Measurements from ENCODE around the gene LCN6. TPM values are rescaled to one million over a fixed set of nuclear protein-coding genes. Genes with fewer than 3 reads are reported as not detected.
A peak's percentile ranks its signal among the peaks of the same experiment; 100 is the strongest.

The LCN6 gene
- total RNA-seq, 2 experiments from 2014 or later, result not detected

GRCh38 chr9:136696502-136696901 is 51.8 kb downstream of the LCN6 start:
- no peak overlapping the region for H3K4me3 Mint-ChIP-seq
- Histone ChIP-seq H3K4me3 (ENCODE audit: low read length) (no peak overlapping the region), H3K27me3 (ENCODE audit: control insufficient read depth in 1 of 2, insufficient read depth in 2 of 2, low read length in 2 of 2) (peaks cover 11 to 13% of the 10 kb centered on the region in 2 experiments), H3K9me3 (ENCODE audit: control insufficient read depth in 1 of 2, insufficient read depth in 1 of 2, low read length in 2 of 2) (peaks cover 0 to 16% of the 10 kb centered on the region in 2 experiments), H3K27ac (ENCODE audit: low read depth in 1 of 2, low read length in 2 of 2) (no peak overlapping the region), H3K4me1 (ENCODE audit: insufficient read depth, low read length) (peaks cover 18% of the 10 kb centered on the region), H3K36me3 (ENCODE audit: insufficient read depth, low read length) (no peaks in the 10 kb centered on the region)
- no peaks in the 10 kb centered on the region for H3K36me3 Mint-ChIP-seq (ENCODE audit: low read depth)
- peaks cover 31% of the 10 kb centered on the region for H3K27me3 Mint-ChIP-seq
- no peak for ATAC-seq (ENCODE audit: poor library complexity)
- peaks cover 8% of the 10 kb centered on the region for H3K4me1 Mint-ChIP-seq (ENCODE audit: low read depth)
- DNase-seq, result no peak
- TF ChIP-seq, protein P1, sequence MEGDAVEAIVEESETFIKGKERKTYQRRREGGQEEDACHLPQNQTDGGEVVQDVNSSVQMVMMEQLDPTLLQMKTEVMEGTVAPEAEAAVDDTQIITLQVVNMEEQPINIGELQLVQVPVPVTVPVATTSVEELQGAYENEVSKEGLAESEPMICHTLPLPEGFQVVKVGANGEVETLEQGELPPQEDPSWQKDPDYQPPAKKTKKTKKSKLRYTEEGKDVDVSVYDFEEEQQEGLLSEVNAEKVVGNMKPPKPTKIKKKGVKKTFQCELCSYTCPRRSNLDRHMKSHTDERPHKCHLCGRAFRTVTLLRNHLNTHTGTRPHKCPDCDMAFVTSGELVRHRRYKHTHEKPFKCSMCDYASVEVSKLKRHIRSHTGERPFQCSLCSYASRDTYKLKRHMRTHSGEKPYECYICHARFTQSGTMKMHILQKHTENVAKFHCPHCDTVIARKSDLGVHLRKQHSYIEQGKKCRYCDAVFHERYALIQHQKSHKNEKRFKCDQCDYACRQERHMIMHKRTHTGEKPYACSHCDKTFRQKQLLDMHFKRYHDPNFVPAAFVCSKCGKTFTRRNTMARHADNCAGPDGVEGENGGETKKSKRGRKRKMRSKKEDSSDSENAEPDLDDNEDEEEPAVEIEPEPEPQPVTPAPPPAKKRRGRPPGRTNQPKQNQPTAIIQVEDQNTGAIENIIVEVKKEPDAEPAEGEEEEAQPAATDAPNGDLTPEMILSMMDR (IDR thresholded peaks at IDR 0.05), result no peak
- no peaks in the 10 kb centered on the region for H3K9me3 Mint-ChIP-seq
- H3K27ac Mint-ChIP-seq, result no peak overlapping the region
- ChIA-PET POLR2A (no interaction called here), CTCF (no interaction called here)
- intact Hi-C loops (cut with DNase I, micrococcal nuclease), result no loop called here

- Histone ChIP-seq H3K36me3 (ENCODE audit: insufficient read depth, low read length) (no peaks in the 10 kb centered on the region), H3K9me3 (ENCODE audit: control insufficient read depth in 1 of 2, insufficient read depth in 1 of 2, low read length in 2 of 2) (peaks cover 0 to 16% of the 10 kb centered on the region in 2 experiments), H3K27me3 (ENCODE audit: control insufficient read depth in 1 of 2, insufficient read depth in 2 of 2, low read length in 2 of 2) (peaks cover 11 to 12% of the 10 kb centered on the region in 2 experiments), H3K4me3 (ENCODE audit: low read length) (no peak overlapping the region), H3K4me1 (ENCODE audit: insufficient read depth, low read length) (peaks cover 12% of the 10 kb centered on the region), H3K27ac (ENCODE audit: low read depth in 1 of 2, low read length in 2 of 2) (no peak overlapping the region)
- H3K36me3 Mint-ChIP-seq (ENCODE audit: low read depth), result no peaks in the 10 kb centered on the region
- H3K4me3 Mint-ChIP-seq, result no peak overlapping the region
- H3K27ac Mint-ChIP-seq, result no peak overlapping the region
- ChIA-PET CTCF (no interaction called here), POLR2A (no interaction called here)
- no peak for ATAC-seq (ENCODE audit: poor library complexity)
- peaks cover 3% of the 10 kb centered on the region for H3K4me1 Mint-ChIP-seq (ENCODE audit: low read depth)
- intact Hi-C loops (cut with DNase I, micrococcal nuclease), result no loop called here
- peak in 1 of 14 experiments; percentile 23 for DNase-seq
- TF ChIP-seq, protein P1 (IDR thresholded peaks at IDR 0.05), result no peak
- peaks cover 26% of the 10 kb centered on the region for H3K27me3 Mint-ChIP-seq
- no peaks in the 10 kb centered on the region for H3K9me3 Mint-ChIP-seq
Measured at GRCh38 chr9:136695955-136696354, 52.4 kb downstream of the LCN6 start.

DNA sequence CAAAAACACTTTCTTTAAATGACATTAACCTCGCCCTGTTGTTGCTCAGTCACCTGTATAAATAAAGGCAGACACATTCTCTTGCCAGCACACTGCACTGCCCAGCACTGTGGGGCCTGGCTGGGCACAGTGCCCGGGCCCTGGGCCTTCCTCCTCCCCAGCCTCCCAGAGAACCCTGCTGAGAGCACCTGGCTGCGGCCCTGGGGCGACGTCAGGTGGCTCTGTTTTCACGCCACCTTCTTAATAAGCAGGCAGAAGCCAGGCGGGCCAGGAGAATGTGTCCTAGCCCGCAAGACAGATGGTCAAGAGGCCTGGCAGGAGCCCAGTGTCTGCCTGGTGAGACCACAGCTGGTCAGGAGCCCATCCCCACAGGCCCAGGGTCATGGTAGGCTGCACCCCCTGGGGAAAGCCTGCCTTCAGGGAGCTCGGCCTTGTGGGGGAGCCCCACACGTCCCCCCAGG is 52.9 kb downstream of the LCN6 start:
- Histone ChIP-seq H3K9me3 (ENCODE audit: control insufficient read depth in 1 of 2, insufficient read depth in 1 of 2, low read length in 2 of 2) (peaks cover 0 to 16% of the 10 kb centered on the region in 2 experiments), H3K27ac (ENCODE audit: low read depth in 1 of 2, low read length in 2 of 2) (no peak overlapping the region), H3K4me3 (ENCODE audit: low read length) (no peak overlapping the region), H3K4me1 (ENCODE audit: insufficient read depth, low read length) (peaks cover 7% of the 10 kb centered on the region), H3K36me3 (ENCODE audit: insufficient read depth, low read length) (no peaks in the 10 kb centered on the region), H3K27me3 (ENCODE audit: control insufficient read depth in 1 of 2, insufficient read depth in 2 of 2, low read length in 2 of 2) (peaks cover 11 to 12% of the 10 kb centered on the region in 2 experiments)
- intact Hi-C loops (cut with DNase I, micrococcal nuclease), result no loop called here
- no peak for ATAC-seq (ENCODE audit: poor library complexity)
- Mint-ChIP-seq H3K27ac (no peak overlapping the region), H3K9me3 (no peaks in the 10 kb centered on the region), H3K4me1 (ENCODE audit: low read depth) (no peaks in the 10 kb centered on the region), H3K36me3 (ENCODE audit: low read depth) (no peaks in the 10 kb centered on the region), H3K4me3 (no peak overlapping the region), H3K27me3 (peaks cover 24% of the 10 kb centered on the region)
- ChIA-PET CTCF (no interaction called here), POLR2A (no interaction called here)
- no peak for DNase-seq
- TF ChIP-seq, protein P1 (IDR thresholded peaks at IDR 0.05), result no peak
